OCI-LY3 (cell line): ENCODE results near the gene LCE2C.

Experiments
- EZH2phosphoT487 ChIP-seq: fragments of 200-600 bp; shearing (Covaris generic); IDR thresholded peaks from 2 replicates; pipeline ENCODE4 v1.6.1; 2018; ENCODE audit warnings: antibody characterized with exemption, mixed run types, low read depth
- TF ChIP-seq, protein P1 (sequence below): fragments of 200-600, 300-600 bp; sonication (generic); IDR thresholded peaks from 2 replicates; pipeline ENCODE4 v1.5.1; 2014; ENCODE audit warnings: antibody characterized with exemption, low read length, low read depth

DNA sequence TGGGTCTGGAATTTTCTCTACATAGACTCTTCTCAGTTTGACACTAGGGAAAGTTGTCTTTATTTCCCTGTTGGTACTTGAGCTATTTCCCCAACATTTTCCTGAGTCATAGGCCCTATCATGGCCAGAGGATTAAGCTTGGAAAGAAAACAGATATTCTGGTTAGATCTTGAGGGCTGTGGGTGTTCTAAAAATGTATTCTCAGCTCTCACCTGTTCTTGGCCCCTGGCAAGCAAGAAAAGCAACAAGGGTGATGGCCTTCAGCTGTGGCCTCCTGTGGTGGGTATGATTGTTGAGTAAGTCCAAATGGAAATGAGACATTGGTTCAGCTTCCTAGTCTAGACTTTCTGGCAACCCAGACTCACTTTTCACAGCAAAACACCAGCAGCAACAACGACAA is 34.7 kb upstream of the LCE2C start:
- TF ChIP-seq, protein P1, sequence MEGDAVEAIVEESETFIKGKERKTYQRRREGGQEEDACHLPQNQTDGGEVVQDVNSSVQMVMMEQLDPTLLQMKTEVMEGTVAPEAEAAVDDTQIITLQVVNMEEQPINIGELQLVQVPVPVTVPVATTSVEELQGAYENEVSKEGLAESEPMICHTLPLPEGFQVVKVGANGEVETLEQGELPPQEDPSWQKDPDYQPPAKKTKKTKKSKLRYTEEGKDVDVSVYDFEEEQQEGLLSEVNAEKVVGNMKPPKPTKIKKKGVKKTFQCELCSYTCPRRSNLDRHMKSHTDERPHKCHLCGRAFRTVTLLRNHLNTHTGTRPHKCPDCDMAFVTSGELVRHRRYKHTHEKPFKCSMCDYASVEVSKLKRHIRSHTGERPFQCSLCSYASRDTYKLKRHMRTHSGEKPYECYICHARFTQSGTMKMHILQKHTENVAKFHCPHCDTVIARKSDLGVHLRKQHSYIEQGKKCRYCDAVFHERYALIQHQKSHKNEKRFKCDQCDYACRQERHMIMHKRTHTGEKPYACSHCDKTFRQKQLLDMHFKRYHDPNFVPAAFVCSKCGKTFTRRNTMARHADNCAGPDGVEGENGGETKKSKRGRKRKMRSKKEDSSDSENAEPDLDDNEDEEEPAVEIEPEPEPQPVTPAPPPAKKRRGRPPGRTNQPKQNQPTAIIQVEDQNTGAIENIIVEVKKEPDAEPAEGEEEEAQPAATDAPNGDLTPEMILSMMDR: no peak
- TF ChIP-seq EZH2phosphoT487: no peak
